Neural cell (in vitro differentiated cells): Measurements from ENCODE around the gene TRIO.

Source experiments
- EZH2 ChIP-seq: fragments of 200-600, 300-800 bp; shearing (Covaris generic), sonication (generic); IDR thresholded peaks from 2 replicates; pipeline ENCODE4 v1.6.1; 2014; ENCODE audit warnings: antibody characterized with exemption, low read length, borderline replicate concordance, mild to moderate bottlenecking; ENCODE audit not compliant: insufficient read depth, poor library complexity, severe bottlenecking
- RAD21 ChIP-seq: fragments of 450-650 bp; conservative IDR thresholded peaks from 2 replicates; pipeline ENCODE4 v1.6.1; 2014; ENCODE audit warnings: antibody characterized with exemption, mild to moderate bottlenecking, moderate library complexity
- TF ChIP-seq, protein P1 (sequence below): fragments of 450-650 bp; IDR thresholded peaks from 2 replicates; pipeline ENCODE4 v1.5.1; 2014; ENCODE audit warnings: antibody characterized with exemption, mild to moderate bottlenecking, moderate library complexity; ENCODE audit not compliant: poor library complexity, severe bottlenecking

DNA sequence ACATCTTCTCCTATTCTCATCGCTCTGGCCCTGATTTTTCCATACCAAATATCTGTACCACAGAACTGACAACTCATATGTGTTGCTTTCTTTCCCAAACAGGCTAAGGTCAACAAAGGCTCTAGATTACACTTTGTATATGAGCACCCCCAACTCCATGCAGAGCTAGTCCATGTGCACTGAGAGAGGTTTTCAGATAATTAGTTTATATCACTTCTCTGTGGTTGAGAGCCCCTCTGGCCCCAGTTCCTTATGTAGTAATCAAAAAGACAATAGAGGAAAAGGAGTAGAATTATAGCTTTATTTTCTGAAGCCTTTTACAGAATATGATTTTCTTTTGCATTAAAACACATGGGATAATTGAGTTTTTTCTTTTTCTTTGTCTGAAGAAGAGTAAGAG is 120.0 kb downstream of the TRIO start:
- TF ChIP-seq RAD21 (no peak), EZH2 (no peak)
- TF ChIP-seq, protein P1, sequence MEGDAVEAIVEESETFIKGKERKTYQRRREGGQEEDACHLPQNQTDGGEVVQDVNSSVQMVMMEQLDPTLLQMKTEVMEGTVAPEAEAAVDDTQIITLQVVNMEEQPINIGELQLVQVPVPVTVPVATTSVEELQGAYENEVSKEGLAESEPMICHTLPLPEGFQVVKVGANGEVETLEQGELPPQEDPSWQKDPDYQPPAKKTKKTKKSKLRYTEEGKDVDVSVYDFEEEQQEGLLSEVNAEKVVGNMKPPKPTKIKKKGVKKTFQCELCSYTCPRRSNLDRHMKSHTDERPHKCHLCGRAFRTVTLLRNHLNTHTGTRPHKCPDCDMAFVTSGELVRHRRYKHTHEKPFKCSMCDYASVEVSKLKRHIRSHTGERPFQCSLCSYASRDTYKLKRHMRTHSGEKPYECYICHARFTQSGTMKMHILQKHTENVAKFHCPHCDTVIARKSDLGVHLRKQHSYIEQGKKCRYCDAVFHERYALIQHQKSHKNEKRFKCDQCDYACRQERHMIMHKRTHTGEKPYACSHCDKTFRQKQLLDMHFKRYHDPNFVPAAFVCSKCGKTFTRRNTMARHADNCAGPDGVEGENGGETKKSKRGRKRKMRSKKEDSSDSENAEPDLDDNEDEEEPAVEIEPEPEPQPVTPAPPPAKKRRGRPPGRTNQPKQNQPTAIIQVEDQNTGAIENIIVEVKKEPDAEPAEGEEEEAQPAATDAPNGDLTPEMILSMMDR = no peak
